HG02798 (cell line): ENCODE data around the gene SLIT3.

ENCODE experiments used
- ATAC-seq: cut with Tn5 transposase; IDR thresholded peaks from one replicate; pipeline ENCODE4 v1.9.1; 2021; ENCODE audit warnings: mild to moderate bottlenecking; ENCODE audit not compliant: unreplicated experiment, poor library complexity

SLIT3 gene

DNA sequence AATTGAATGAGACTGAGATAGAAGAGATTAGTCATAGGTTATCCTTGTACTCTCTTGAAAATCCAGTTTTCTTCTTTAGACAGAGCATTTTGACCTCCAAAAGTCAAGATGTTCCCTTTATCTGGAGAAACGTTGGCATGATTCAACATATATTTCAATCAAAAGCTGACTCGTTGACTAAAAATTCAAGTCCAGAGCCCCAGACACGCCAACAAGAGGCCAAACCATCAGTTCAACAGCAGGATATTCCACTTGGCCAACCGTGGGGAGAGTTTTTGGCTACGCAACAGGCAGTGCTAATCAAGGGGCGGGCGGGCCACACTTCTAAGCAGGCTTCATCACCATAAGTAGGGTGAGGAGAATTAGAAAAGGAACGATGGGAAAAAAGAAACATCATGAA lies 119.1 kb downstream of the SLIT3 start:
- ATAC-seq = no peak

DNA sequence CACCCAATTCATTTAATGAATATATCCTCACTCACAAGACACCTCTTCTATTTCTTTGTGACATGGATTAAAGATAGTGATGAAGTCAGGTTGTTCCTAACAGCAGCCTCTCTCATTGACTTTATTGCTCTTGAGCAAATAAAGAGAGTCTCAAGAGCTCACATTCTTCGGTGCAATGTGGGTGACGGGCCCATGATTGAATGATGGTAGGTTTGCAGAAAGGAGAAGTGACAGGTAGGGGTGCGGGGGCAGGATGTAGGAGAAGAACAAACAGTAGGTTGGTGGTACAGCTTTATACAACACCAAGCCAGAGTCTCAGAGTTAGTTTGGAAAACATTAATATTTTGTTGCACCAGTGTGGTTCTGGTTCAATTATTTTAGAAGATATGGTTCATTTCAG lies 122.2 kb downstream of the SLIT3 start:
- no peak for ATAC-seq

DNA sequence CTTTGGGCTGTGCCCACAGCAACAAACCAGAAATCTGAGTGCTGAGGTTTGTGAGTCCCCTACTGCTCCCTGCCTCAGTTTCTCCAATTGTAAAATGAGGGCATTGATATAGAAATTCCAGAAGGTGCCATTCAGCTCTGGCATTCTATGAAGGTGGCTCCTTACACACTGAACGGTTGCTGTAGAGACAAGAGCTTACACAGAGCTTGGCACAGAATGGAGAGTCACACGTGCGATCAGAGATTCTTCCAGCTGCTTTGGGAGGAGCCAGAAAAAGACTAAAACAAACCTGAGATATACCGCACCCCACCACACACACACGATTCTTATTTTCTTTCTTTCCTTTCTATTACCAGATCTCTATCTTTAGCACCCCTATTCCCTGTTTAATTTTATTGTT lies 122.7 kb downstream of the SLIT3 start:
- no peak for ATAC-seq

DNA sequence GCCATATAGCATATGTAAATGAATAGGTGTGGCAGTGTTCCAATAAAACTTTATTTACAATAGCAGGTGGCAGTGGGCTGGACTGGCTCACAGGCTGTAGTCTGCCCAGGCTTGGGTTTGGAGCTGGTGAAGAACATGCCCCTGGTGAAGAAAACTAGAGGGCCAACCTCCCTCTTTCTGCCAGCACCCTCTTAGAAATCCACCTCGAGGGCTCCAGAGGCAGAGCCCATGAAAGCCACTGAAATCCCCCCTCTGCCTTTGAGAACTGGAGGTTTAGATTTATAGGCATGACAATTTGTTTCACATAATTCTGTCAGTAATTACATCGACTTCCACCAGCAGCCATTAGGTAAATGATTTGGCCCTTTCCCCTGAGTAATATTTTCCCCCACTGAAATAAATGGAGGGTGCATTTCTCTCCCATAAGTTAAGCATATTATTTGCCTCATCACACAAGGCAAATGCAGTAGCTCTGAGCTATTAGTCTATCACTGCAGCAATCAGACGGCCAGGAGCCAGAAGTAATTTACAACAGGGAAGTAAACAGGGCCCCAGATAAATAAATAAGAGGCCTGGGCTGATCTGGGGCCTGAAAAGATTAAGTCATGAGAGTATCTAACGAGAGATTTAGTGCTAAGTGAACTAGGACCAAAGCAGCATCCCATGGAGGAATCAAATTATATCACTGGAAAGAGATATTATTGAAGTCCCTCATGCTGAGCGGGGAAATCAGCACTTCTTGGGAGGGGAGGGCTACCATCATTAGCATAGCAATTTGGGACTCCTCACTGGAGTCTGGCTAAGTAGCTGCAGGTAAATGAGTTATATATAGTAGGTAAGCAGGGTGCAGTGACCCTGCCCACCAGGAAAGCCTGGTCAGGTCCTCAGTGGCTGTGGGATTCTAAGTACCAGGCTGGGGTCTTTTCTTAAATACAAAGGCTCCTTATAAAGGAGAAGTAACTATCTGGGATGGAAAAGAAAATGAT lies 123.9 kb downstream of the SLIT3 start:
- ATAC-seq = no peak

DNA sequence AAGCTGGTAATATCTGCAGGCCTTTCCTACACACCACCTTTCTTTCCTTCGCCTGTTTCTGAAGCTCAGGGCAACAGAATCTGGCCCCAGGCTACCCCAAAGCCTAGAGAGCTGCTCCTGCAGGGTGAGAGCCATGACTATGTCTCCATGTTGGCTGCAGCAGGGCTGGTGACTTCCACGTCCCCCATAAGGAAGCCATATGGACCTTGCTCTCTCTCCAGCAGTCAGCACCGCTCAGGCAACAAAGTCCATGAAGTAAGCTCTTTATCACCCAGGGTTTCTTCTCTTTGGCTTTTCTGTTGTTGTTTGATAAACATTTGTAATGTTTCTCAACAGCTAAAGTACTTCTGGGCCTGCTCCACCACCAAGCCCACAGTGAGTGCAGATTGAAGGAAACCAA lies 125.2 kb downstream of the SLIT3 start:
- no peak for ATAC-seq

DNA sequence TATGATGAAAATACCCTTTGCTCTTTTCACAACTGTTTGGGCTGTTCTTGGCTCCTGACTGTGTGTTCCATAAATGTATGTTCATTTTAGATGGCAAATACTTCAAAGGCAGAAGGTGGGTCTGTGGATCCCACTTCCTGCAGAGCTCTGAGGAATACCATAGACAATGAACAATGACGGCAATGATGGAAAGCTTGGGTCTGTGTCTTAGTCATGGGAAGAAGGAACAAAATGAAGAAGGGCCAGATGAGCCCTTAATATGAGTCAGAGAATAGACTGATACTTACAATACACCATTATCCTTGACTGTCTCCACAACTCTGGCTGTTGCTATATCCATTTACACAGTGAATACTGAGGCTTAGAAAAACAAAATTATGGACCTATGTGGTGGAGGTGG lies 126.0 kb downstream of the SLIT3 start:
- no peak for ATAC-seq

DNA sequence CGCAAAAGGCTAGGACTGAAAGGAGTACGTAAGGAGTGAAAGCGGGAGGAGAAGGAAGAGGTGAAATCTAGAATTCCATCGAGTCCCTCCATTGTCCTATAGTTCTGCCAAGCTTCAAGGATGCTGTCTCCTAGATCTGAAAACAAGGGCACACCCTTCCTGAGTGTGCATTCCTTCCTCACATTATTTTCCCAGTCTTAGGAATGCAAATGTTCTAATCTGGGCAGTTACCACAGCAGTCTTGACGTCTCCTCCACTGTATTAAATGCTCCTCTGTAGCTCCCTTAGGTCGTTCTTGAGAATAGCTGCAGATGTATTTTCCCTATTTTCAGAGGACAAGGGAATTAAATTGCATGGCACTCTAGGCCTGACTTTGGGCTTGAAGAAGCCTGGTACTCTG lies 127.6 kb downstream of the SLIT3 start:
- no peak for ATAC-seq

DNA sequence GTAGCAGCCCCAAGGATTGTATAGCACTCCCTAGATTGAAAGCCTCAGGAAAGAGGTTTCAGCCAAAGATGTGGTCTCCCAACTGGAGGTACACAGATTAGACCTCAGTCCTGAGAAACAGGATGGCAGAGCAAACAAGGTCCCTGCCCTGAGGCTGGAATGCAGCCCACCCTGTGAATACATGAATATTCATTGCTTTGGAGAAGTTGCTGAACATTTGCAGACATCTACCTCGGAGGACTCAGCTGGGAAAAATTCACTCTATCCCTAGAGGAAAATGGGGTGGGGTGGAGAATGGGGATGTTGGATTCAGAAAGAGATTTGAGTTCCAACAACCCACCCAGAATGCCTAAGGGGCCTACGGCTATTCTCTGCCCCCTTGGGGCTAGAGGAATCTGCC lies 129.4 kb downstream of the SLIT3 start:
- ATAC-seq = no peak

DNA sequence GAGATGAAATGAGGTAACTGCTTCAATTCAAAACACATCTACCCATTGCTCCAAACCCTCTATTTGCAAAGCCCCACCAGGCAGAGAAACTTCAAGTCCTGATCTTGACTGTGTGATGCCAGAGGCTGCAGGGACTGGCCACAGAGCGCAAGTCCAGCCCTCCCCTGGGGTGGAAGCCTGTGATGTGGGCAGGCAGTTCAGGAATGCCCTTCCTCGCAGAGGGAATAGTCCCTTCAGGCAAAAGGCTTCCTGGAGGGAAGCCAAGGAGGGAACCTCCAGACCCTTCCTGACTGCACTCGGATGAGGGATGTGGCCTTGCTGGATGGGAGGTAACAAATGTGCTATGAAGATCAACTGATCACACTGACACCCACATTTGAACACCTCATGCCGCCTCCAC lies 131.2 kb downstream of the SLIT3 start:
- no peak for ATAC-seq

DNA sequence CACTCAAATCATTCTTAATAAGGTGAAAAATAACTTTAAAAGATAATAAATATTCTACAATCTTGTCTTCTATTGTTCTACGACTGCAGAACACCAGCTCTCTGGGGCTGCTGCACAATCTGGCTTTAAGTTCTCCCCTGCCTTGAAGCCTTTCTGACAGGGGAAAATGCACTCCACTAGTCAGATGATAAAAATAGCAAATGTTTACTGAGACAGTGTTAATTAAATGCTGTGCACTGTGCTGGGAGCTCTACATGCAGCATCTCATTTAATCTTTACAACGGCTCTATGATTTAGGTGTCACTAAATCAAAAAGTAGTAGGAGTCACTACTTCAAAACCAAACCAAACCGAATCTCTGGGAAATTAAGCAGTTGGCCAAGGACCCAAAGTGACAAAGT lies 132.7 kb downstream of the SLIT3 start:
- no peak for ATAC-seq

DNA sequence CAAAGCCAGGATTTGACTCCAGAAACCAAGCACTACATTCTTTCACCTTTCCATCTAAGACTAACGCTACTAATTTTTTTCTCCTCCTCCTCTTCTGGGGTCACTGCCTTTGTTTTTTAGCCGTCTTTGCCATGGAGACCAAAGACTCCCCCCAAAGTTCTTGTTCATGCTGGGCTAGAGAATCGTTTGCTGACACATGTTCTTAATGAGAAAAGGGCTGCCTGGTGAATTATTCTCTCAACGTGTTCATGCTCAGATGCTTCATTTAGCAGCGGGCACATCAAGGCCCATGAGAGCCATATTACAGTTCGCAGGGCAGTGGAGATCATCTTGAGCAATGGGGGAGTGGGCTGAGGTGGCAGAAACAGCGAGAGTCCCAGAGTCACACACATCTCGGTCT lies 134.9 kb downstream of the SLIT3 start:
- no peak for ATAC-seq

DNA sequence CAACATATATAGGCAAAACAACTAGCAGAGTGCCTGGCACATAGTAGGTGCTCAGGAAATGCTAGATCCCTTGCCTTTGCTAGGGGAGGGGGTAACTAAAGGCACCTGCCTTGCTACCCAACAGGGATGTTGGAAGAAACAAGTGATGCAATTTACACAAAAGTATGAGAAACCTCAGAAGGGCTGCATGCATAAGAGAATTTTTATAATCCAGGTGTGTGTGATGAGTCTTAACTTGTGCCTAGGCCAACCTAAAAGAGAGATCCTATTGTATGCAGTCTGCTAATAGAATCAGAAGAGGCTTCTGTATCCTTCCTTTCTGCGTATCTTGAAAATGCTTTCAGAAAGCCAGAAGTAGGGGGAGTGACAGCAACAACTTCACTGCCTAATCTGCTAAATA lies 135.9 kb downstream of the SLIT3 start:
- no peak for ATAC-seq

DNA sequence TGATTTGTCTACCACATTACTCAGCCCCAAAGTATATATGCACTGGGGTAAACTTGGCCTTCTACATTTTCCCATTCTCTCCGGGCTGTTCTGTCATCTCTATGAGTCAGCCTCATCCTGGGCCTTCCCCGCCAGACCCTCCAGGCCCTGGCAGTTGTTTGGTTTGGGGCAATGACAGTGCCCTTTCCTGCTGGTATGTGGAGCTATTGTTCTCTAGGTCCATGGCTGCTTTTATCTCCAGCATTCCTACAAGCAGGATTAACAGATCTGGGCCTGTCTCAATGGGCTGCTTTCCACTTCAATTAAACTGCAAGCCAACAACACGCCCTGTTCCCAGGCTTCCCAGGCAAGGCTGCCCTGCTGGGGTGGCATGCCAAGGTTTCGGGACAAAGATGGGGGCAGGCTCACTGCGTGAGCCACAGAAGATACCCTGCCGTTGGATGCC lies 136.4 kb downstream of the SLIT3 start:
- no peak for ATAC-seq

DNA sequence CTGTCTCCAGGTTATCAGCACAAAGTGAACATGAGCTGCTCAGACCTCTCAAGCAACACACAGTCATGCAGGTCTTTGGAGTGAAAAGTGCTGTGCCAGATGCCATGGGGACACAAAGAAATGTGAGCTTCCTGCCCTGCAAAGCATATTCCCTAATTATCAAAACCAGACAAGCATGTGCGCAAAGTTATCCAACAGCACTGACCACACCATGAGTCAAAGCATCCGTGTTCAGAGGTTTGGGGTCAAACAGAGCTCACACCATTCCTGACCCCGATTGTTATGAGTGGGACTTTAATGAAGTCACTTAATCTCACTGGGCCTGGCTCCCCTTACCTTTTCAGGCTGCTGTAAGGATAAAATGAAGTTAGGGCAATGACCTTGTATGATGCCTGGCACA lies 138.5 kb downstream of the SLIT3 start:
- ATAC-seq = no peak

DNA sequence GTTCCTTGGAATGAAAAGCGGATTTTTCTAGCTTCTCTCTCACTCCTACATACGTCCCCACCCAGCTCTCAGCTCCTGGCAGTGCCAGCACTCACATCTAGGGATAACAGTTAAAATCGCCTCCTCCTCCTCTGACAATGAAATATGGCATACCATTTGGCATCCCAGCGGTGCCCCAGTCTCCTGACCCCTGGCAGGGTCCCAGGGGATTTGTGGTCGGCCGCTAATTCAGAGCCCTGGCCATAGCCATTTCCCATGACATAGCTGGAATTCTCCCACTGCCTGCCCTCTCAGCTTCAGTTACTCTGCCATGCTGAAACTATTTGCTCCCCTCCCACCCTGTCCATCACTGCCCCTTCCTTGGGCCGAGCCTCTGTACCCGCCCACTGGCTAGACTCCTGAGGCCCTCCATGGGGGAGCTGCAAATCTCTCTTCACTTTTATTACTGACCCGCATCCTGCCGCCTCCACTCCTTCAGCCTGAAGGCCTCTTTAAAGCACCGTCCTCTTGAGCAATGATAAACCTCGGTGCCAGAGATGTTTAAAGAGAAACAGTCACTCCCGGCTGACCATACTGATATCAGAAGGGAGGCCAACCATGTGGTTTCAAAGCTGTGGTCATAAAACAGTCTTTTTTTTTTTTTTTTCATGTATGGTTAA lies 139.8 kb downstream of the SLIT3 start:
- no peak for ATAC-seq

DNA sequence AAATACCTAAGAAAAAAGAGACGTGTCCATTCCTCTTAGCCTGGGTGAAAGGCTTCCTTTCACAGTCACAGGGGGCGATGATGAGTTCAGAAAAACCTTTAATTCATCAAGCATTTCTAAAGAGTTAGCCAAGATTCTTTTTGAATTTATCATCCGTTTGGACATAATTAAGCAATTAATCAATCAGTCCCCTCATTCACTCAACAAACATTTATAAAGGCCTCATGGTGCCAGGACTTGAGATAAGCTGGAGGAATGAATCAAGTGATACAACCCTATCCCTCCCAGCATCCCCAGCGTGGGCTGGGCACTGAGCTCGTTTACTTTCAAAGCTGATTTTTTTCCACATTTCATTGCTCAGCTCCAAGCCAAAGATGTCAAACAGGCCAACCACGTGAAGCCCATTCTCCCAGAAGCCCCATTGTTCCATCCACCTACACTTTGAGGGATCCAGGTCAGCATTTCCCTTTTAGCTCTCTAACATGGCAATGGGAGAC lies 140.5 kb downstream of the SLIT3 start:
- no peak for ATAC-seq

DNA sequence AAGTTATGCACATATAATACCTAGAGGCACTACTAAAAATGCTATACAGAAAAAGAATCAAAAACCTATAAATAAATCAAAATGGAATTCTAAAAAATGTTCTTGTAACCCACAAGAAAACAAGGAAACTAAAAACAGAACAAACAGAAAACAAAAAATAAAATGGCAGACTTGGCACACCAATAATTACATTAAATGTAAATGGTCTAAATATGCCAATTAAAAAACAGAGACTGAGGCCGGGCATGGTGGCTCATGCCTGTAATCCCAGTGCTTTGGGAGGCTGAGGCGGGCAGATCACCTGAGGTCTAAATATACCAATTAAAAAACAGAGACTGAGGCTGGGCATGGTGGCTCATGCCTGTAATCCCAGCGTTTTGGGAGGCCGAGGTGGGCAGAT lies 142.2 kb downstream of the SLIT3 start:
- ATAC-seq = no peak

DNA sequence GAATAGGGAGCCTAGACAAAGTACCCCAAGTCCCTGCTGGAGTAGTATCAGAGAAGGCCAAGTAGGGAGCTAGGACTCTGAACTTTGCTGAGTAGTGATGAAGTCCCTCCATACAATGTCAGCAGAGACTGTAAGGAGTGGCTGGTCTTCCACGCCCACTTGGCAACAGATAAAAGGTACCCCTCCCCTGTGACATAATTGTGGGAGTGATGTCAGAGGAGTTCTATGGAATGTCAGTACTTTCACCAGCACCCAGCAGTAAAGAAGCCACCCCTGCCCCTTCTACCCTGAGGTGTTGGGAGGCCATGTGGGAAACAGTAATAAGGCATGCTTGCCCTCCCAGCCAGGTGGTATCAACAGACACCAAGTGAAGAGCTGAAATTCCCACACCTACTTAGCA lies 143.9 kb downstream of the SLIT3 start:
- ATAC-seq = no peak

DNA sequence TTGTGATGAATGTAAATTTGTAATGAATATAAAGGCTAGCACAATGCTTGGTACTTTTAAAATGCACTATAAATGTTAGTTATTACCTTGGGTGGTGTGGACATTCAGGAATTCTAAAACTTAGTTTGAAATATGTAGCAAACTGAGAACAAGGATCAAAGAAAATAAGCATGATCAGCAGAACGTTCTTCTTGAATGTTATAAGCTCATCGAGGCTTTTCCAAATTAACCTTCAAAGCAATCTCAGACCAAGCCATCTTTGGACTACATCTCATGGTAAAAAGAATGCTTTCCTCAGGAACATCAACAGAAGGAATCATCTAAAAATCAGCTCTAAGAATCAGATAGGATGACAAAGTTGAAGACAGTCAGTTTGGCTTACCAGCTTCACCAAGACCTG lies 146.3 kb downstream of the SLIT3 start:
- no peak for ATAC-seq

DNA sequence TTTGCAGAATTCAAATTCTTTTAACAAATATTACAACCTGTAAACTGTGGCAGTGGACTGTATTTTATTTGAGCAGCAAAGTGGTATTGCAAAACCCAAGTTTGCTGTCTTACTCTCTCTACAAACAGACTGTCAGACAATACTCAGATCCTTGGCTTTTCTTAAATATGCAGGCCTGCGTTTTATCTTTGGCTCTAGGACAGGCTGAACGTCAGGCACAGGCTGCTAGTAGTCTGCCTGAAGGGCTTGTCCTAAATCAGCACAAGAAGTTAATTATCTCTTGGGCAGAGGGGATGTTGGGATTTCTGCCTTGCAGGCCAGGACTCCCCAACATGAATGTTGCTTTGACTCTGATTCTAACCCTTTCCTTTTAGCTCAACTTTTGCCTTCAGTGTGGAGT lies 147.5 kb downstream of the SLIT3 start:
- no peak for ATAC-seq

DNA sequence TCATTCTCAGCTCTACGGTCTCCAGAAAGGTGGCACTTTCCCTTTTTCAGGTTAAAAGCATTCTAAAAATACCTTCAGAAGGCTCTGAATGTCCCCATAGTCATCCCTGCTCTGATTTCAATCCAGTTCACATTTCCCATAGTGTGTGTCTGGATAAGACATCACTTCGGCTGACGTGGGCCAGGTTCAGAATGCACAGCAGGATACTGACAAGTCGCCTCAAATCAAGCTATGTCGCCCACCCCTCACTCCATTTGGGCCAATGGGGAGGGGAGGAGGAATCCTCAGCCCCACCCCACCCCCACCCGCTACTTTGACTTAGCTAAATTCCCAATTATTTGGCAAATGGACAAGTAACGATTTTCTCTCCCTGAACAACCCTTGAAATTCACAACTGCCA lies 148.0 kb downstream of the SLIT3 start:
- ATAC-seq = no peak

DNA sequence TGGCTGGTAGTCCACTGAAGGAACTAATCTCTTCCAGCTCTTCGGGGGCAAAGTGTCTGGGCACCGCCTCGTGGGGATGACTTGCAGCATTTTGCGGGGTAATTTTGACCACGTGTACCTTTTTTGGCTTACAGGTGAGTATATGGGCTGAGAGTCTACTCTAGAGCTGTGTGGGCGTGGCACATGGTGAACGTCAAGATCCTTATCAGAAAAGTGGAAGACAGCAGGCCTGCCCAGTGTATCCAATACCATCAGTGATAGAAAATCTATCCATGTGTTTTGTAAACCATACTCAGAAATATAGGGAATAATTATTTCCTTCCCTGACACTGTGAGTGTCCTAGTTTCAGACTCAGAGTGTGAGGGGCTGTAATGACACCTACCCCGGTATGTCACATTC lies 148.5 kb downstream of the SLIT3 start:
- no peak for ATAC-seq
